Measurements from ENCODE around the gene MAD2L2.

- TF ChIP-seq CTCF (conservative IDR thresholded peaks at IDR 0.05; ENCODE audit: low read length) = no peak
- no peak for TF ChIP-seq EZH2phosphoT487 (IDR thresholded peaks at IDR 0.05; ENCODE audit: borderline replicate concordance)
These were observed 6.5 kb downstream of the MAD2L2 start for GRCh38 chr1:11674488-11674887.
